Right cardiac atrium (tissue), 5 donors: Measurements from ENCODE around the gene CREM. TPM values are rescaled to one million over a fixed set of nuclear protein-coding genes. Genes with fewer than 3 reads are reported as not detected.
A peak's percentile ranks its signal among the peaks of the same experiment; 100 is the strongest.
"Not testable (repeated sequence)": the region's sequence is repeated elsewhere in the genome, so short reads cannot be mapped to it uniquely, and the experiment has no call there.

Experiments used
- ATAC-seq, 2 donors: fragments of 200-7000 bp; cut with Tn5 transposase; one replicate each; pipeline versions ENCODE4 v1.8.0 to v1.9.1; 2020; ENCODE audit warnings: moderate library complexity in 2 of 2, mild to moderate bottlenecking in 1 of 2
- DNase-seq, 3 donors: peaks; one replicate each; pipeline ENCODE4 v3.0.0-alpha.2; 2020
- H3K27ac ChIP-seq: one replicate; pipeline ENCODE4 v1.5.1; 2013; ENCODE audit warnings: mild to moderate bottlenecking, low read length, control low read depth, moderate library complexity
- H3K27me3 ChIP-seq: one replicate; pipeline ENCODE4 v1.6.1; 2013; ENCODE audit not compliant: control insufficient read depth, insufficient read depth
- H3K4me1 ChIP-seq: one replicate; pipeline ENCODE4 v1.6.1; 2013; ENCODE audit warnings: low read length; ENCODE audit not compliant: control insufficient read depth, insufficient read depth
- H3K4me3 ChIP-seq: one replicate; pipeline ENCODE4 v1.5.1; 2013; ENCODE audit warnings: low read length, control low read depth
- H3K9me3 ChIP-seq: one replicate; pipeline ENCODE4 v1.6.1; 2013; ENCODE audit warnings: low read length; ENCODE audit not compliant: control insufficient read depth
- WGBS: extraction: QIAGEN DNeasy Blood & Tissue Kit; methylation state at CpG from one replicate; pipeline ENCODE4 v1.1.7; 2013; 5-methylcytosine and 5-hydroxymethylcytosine counted together
- intact Hi-C, 4 donors: fragments of 100-400 bp; cut with DNase I; formaldehyde crosslinking; loops; one replicate each; pipeline versions ENCODE4 v1.11.0 to v1.14.0; 2022 to 2023
- long read RNA-seq, 4 donors: library from polyadenylated mRNA; unstranded; transcript quantifications; one replicate each; pipeline ENCODE4 v2.0.0, GENCODE V29; 2020 to 2021
- polyA plus RNA-seq: library from polyadenylated mRNA; stranded (reverse); fragments of 200-250 nt; gene quantifications from one replicate; pipeline ENCODE4 v1.2.3, GENCODE V29; 2013
- total RNA-seq, 4 donors: library from RNA; stranded (reverse); fragmentation: NEBNext Ultra II Directional; extraction: Animal tissue kit (Norgen Biotek cat#: 25700); gene quantifications; one replicate each; pipeline ENCODE4 v1.2.1, GENCODE V29; 2021
- donor health status: healthy with polysubstance abuse.
- donor health status: DM: no; HTN: yes; CAD: no.
- donor health status: DM: no; HTN: no; CAD: no.
- donor health status: DM: no; HTN: yes; CAD: no; lungs with severe emphysema.
- donor health status: DM: yes; HTN: yes; CAD: no.

The CREM gene
- 10 to 100 TPM; 31.9 to 39.9 (median 37.8) TPM for total RNA-seq
- 41.0 TPM for polyA plus RNA-seq
- long read RNA-seq, donor 1, partial matches to known transcripts: 3 of 41 reads
- long read RNA-seq, donor 1, other reads (novel, unspliced or antisense): 23 of 41 reads
- long read RNA-seq, donor 2, partial matches to known transcripts: 0 of 19 reads
- long read RNA-seq, donor 2, other reads (novel, unspliced or antisense): 13 of 19 reads
- long read RNA-seq, donor 3, transcript CREM-230 (3 exons, 626 nt): major isoform, 7 of 75 reads
- long read RNA-seq, donor 3, transcript CREM-211 (4 exons, 1,207 nt): minor isoform, 6 of 75 reads
- long read RNA-seq, donor 3, partial matches to known transcripts: 5 of 75 reads
- long read RNA-seq, donor 3, other reads (novel, unspliced or antisense): 45 of 75 reads
- long read RNA-seq, donor 4, partial matches to known transcripts: 1 of 22 reads
- long read RNA-seq, donor 4, other reads (novel, unspliced or antisense): 13 of 22 reads

DNA sequence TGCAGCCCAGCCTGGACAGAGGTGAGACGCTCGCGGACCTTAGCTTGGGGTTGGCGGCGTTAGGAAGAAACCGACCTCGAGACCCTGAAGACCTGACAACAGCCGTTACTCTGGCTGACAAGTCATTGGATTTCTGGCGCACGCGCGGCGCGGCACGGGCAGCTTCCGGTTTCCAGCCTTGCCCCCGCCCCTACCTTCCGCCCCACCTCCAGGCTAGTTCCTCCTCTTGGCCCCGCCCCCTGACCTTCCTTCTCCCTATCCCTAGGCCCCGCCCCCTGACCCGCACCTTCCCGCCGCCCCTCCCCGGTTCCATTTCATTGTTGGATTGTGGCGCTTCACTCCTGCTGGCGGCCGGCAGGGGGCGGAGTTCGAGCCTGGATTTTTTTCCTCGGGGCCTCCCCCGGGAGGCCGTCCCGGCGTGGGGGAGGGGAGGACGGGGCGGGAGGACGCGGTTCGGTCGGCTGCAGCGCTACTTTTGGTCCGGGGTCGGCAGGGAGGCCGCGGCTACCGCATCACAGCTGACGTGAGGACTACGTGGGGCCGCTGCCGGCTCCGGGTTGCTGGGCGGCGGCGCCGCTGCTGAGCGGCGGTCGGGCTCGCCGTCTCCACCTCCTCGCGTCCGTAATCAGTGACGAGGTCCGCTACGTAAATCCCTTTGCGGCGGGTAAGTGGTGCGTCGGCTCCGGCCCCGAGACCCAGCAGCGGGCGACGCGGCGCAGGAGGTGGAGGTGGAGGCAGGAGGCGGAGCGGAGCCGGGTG lies at the start of gene CREM:
TSS of gene CREM (plus strand) at position 317 of the 759 bp plus-strand sequence. CDS start 10,990 bp downstream, outside the sequence.
- Histone ChIP-seq H3K4me3 (peak within 1 kb of the TSS; percentile 93), H3K9me3 (no peaks in the 10 kb centered on the region), H3K27ac (peak within 1 kb of the TSS; percentile 99), H3K27me3 (no peaks in the 10 kb centered on the region), H3K4me1 (peaks cover 3% of the 10 kb centered on the region)
- 1% methylated on average over 80 of the region's 80 CpGs for WGBS
- DNase-seq: peak; percentile 99
- intact Hi-C loops: loop anchor here in 3 of 4 donors (5.0 to 10.0 kb wide), 2 partner anchors 71 to 208 kb away; partner anchors contain the start of gene CCNY (in 1 of the 3)
- peak; percentile 98 for ATAC-seq

DNA sequence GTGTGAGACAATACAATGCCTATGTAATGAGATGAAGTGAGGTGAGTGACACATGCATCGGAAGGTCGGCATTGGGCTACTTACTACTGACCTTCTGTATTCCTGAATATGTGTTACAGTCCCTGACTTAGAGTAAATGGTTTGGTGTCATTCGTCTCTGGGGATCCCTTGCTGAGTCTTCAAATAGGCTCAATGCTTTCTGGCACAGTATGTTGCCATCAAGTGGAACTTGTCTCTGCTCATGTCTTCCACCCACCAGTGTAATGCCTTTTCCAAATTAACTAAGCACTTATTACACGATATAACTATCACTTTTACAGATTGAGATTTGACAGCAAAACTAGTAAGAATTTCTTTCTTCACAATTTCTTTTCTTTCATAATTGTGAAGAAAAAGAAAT lies 47.4 kb upstream of the CREM start:
- Histone ChIP-seq H3K4me1 (no peaks in the 10 kb centered on the region), H3K27me3 (no peaks in the 10 kb centered on the region), H3K4me3 (no peak overlapping the region), H3K27ac (no peak overlapping the region), H3K9me3 (no peaks in the 10 kb centered on the region)
- DNase-seq (no peak), ATAC-seq (no peak)
- intact Hi-C loops: no loop called here
- WGBS: 95% methylated on average over 4 of the region's 4 CpGs

DNA sequence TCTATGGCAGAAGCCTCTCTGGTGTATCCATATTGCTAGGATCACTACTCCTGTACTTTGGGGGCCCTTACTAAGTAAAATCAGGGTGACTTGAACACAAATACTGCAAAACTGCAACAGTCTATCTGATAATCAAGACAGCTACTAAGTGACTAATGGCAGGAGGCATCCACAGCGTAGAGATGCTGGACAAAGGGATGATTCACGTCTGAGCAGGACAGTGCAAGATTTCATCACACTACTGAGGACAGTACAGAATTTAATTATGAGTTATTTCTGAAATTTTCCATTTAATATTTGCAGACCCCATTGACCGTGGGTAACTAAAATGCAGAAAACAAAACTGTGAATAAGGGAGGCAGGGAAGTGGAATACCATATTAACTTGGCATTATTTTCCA lies 46.9 kb upstream of the CREM start:
- no peak overlapping the region for H3K27ac ChIP-seq
- H3K4me3 ChIP-seq: no peak overlapping the region
- ATAC-seq: no peak
- WGBS: 84% methylated on average over 3 of the region's 3 CpGs
- no peaks in the 10 kb centered on the region for H3K9me3 ChIP-seq
- no peak for DNase-seq
- no peaks in the 10 kb centered on the region for H3K27me3 ChIP-seq
- no peaks in the 10 kb centered on the region for H3K4me1 ChIP-seq
- intact Hi-C loops: no loop called here

DNA sequence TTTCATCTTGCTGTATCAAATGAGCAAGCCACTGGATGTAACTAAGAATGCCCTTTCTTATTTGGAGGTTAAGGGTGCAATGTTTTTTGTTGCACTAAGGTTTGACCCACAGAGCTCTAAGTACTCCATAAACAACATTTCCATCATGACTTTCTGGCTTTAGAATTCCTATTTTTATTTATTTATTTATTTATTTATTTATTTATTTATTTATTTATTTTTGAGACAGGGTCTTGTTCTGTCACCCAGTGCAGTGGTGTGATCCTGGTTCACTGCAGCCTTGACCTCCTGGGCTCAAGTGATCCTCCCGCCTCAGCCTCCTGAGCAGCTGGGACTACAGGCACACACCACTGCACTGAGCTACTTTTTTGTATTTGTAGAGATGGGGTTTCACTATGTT lies 46.4 kb upstream of the CREM start:
- intact Hi-C loops, H3K4me3 ChIP-seq, ATAC-seq, H3K27me3 ChIP-seq, H3K27ac ChIP-seq, H3K4me1 ChIP-seq, DNase-seq, H3K9me3 ChIP-seq: not testable (repeated sequence)
- WGBS: 100% methylated on average over 1 of the region's 1 CpG

DNA sequence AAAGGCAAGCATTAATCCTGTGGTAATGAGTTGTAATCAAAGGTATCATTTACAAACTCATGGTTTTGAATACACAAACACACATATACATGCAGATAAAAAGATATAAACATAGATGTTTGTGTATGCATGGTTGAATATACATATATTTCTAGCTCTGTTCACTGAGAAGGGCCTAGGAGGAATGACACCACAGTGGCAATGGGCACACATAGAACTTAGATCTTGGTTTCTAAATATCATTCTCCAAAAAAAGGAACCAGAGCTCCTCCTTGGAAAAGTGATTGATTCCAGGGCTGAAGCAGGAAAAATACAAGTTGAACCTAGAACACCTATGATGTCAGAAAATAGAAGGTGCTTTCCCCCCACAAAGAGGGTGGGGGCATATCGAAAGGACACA lies 43.4 kb upstream of the CREM start:
- intact Hi-C loops: no loop called here

DNA sequence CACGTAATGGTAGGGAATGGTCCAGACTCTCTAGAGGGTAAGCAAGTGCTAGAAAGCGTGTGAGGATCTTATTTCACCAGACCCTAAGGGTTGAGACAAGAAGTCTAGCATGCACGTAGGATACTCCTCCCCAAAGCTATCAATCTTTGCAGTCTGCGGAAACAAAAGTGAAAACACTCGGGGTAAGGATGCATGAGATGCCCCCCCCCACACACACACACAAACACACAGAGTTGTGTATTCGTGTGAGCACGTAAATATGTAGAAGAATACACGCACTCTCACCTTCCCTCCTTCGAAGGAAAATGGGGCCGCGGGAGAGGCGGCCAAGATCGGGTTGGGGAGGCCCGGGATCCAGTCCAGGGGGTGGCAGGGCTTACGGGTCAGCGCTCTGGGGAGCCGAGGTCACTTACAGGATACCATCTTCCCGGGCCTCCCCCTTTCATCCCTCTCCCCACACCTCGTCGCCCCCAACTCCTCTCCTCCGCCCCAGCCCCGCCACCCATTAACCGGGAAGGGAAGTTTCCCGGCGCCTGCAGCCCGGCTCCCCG lies 37.0 kb upstream of the CREM start:
- Histone ChIP-seq H3K27ac (peak overlapping the region; percentile 97), H3K4me1 (no peaks in the 10 kb centered on the region), H3K9me3 (no peaks in the 10 kb centered on the region), H3K27me3 (no peaks in the 10 kb centered on the region), H3K4me3 (peak overlapping the region; percentile 98)
- WGBS: under 1% methylated on average over 27 of the region's 27 CpGs
- DNase-seq (no peak), ATAC-seq (peak; percentile 17 to 43)
- intact Hi-C loops: no loop called here

More for the DNA sequence above, 43.4 kb upstream of the CREM start:
- no peak for ATAC-seq
- DNase-seq: no peak
- 97% methylated on average over 1 of the region's 1 CpG for WGBS
- H3K4me1 ChIP-seq: no peaks in the 10 kb centered on the region
- H3K4me3 ChIP-seq: no peak overlapping the region
- H3K27me3 ChIP-seq: no peaks in the 10 kb centered on the region
- H3K9me3 ChIP-seq: no peaks in the 10 kb centered on the region
- H3K27ac ChIP-seq: no peak overlapping the region

DNA sequence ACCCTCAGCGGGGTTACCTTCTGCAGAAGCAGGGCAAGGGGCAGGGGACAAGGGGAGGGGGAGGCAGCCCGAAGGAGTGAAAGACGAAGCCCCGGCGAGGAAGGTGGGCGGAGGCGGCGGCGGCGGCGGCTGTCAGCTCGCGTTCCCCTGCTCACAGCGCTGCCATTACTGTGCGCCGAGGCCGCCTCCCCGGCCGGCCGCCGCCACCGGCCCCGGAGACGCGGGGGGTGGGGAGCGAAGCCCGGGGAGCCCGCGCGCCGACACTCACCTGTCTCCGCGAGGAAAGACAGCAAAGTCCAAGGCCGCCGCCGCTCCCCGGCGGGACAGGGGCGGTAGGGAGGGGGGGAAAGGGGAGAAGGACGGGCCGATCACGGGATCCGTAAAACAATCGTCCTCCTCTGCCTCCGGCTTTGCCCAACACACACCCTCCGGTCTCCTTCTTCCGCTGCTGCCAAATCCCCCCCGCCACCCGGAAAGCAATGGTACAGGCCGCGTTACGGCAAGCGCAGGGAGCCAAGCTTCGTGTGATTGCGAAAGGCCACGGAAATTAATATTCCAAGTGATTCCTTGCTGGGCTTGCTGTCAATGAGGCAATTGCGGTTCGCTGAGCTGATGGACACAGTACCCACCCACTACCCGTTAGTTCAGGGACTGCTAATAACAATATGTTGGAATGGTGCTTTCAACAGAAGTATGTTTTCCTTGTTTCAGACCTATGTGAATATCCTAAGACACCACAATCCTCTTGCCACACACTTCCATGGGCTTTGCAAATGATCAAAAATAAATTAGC lies 36.3 kb upstream of the CREM start, which contains the start of gene CUL2:
TSS of gene CUL2 (minus strand) at position 180 of the 793 bp plus-strand sequence. CDS start 19,024 bp downstream, outside the sequence.
- Histone ChIP-seq H3K27me3 (no peaks in the 10 kb centered on the region), H3K27ac (peak within 1 kb of the TSS; percentile 97), H3K9me3 (no peaks in the 10 kb centered on the region), H3K4me3 (peak within 1 kb of the TSS; percentile 98), H3K4me1 (no peaks in the 10 kb centered on the region)
- peak; percentile 98 to 99 for ATAC-seq
- WGBS: under 1% methylated on average over 59 of the region's 59 CpGs
- peak; percentile 91 to 96 (median 95) for DNase-seq
- intact Hi-C loops: no loop called here

DNA sequence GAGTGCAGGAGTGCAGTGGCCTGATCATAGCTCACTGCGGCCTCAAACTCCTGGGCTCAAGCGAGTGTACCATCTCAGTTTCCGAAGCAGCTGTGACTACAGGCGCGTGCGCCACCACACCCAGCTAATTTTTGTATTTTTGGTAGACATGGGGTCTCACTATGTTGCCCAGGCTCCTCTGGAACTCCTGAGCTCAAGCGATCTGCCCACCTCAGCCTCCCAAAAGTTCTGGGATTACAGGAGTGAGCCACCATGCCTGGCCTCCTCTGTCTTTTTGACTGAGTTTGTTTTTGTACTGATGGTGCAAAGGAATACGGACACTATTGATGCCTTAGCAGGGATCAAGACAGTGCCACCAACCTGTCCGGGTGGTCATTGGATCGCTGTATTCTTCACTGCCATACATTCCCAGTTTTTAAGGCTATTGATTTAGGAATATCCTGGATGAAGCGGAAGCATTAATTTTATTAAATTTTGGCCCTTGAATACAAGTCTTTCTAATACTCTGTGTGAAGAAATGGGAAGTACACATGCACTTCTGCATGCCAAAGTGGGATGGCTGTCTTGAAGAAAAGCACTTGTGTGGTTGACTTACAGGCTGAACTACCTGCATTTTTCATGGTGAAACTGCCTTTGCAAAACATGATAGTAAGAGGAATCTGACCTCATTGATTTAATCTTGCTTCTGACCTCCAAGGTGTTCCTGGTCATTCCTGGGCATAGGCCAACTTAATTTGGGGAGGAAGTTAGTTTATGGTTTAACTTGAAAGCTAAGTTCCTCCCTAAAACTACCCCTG lies 34.5 kb upstream of the CREM start:
- Histone ChIP-seq H3K4me1 (no peaks in the 10 kb centered on the region), H3K27ac (no peak overlapping the region), H3K4me3 (no peak overlapping the region), H3K27me3 (no peaks in the 10 kb centered on the region), H3K9me3 (no peaks in the 10 kb centered on the region)
- intact Hi-C loops: no loop called here
- DNase-seq (no peak), ATAC-seq (no peak)
- WGBS: 97% methylated on average over 11 of the region's 11 CpGs

DNA sequence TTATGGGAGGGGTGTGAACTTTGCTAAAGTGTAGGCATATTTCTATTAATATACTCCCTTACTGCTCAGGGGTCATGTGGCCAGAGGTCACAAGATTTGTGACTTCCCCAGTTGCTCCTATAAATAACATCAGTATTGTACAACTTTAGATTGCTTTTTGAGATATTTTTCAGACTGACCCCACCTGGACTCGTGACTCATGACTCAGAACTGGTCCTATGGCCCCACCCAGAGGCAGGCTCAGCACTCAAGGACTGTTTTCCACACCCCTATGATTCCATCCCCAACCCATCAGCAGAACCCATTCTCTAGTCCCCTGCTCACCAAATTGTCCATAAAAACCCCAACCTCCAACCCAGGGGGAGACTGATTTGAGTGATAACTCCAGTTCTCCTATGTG lies 33.8 kb upstream of the CREM start:
- Histone ChIP-seq H3K4me1 (no peaks in the 10 kb centered on the region), H3K4me3 (no peak overlapping the region), H3K27ac (no peak overlapping the region), H3K9me3 (no peaks in the 10 kb centered on the region), H3K27me3 (no peaks in the 10 kb centered on the region)
- DNase-seq: no peak
- intact Hi-C loops: no loop called here
- ATAC-seq: no peak
- WGBS: 67% methylated on average over 1 of the region's 1 CpG

DNA sequence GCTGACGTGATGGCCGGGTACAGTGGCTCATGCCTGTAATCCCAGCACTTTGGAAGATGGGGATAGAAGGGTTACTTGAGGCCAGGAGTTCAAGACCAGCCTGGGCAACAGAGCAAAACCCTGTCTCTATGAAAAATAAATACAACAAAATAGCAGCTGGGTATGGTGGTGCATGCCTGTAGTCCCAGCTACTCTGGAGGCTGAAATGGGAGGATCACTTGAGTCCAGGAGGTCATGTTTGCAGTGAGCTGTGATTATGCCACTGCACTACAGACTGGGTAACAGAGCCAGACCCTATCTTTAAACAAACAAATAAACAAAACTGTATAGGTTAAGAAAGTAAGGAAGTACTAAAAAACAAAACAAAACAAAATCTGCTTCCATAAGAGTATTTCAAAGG lies 30.3 kb upstream of the CREM start:
- Histone ChIP-seq H3K27me3 (no peaks in the 10 kb centered on the region), H3K4me1 (no peaks in the 10 kb centered on the region), H3K4me3 (no peak overlapping the region), H3K27ac (no peak overlapping the region), H3K9me3 (no peaks in the 10 kb centered on the region)
- intact Hi-C loops: no loop called here
- no peak for DNase-seq
- WGBS: 62% methylated on average over 2 of the region's 2 CpGs
- no peak for ATAC-seq
